Measurements from ENCODE around the gene ZHX3. TPM values are rescaled to one million over a fixed set of nuclear protein-coding genes. Genes with fewer than 3 reads are reported as not detected.

The ZHX3 gene
- total RNA-seq, 5 donors from 2014 or later (not counting 1 experiment from before 2014, with no cell fraction given), result 7.0 to 11.1 (median 10.5) TPM

- H3K4me3 Mint-ChIP-seq, result no peak overlapping the region
- H3K27me3 ChIP-seq (replicated peaks in 1 of 2; ENCODE audit: control insufficient read depth in 2 of 2, extremely low read depth in 1 of 2, insufficient read depth in 2 of 2, low read length in 1 of 2), result no peaks in the 10 kb centered on the region
- CTCF ChIA-PET, result no interaction called here
- H3K36me3 ChIP-seq (ENCODE audit: control insufficient read depth in 2 of 2, extremely low read depth in 1 of 2, insufficient read depth in 1 of 2, low read length in 1 of 2), result no peaks in the 10 kb centered on the region
- POLR2A ChIA-PET, result no interaction called here
- H3K27me3 Mint-ChIP-seq, result no peaks in the 10 kb centered on the region
- no peak overlapping the region for H3K27ac Mint-ChIP-seq
- peaks cover 3% of the 10 kb centered on the region for H3K36me3 Mint-ChIP-seq
- no peaks in the 10 kb centered on the region for H3K9me3 Mint-ChIP-seq
- H3K27ac ChIP-seq (ENCODE audit: low read length), result no peak overlapping the region
- H3K9me3 ChIP-seq, result no peaks in the 10 kb centered on the region
- no peak overlapping the region for H3K4me3 ChIP-seq (ENCODE audit: control insufficient read depth in 1 of 2, extremely low read depth in 1 of 2, low read length in 1 of 2)
- ATAC-seq (replicated peaks in 1 of 4) (no peak), DNase-seq (no peak)
- no peaks in the 10 kb centered on the region for H3K4me1 Mint-ChIP-seq
- no CpG with 5 or more reads among the region's 1 CpG for WGBS (ENCODE audit: insufficient coverage)
- no peaks in the 10 kb centered on the region for H3K4me1 ChIP-seq (ENCODE audit: control insufficient read depth in 1 of 2, extremely low read depth in 1 of 2, insufficient read depth in 2 of 2, low read length in 2 of 2)
These were observed 56.8 kb downstream of the ZHX3 start for GRCh38 chr20:41260734-41261220.

- H3K36me3 Mint-ChIP-seq, result peaks cover 3% of the 10 kb centered on the region
- ChIA-PET POLR2A (no interaction called here), CTCF (no interaction called here)
- no peaks in the 10 kb centered on the region for H3K27me3 Mint-ChIP-seq
- no peaks in the 10 kb centered on the region for H3K9me3 ChIP-seq
- no peaks in the 10 kb centered on the region for H3K36me3 ChIP-seq (ENCODE audit: control insufficient read depth in 2 of 2, extremely low read depth in 1 of 2, insufficient read depth in 1 of 2, low read length in 1 of 2)
- H3K4me3 Mint-ChIP-seq, result no peak overlapping the region
- no peak overlapping the region for H3K4me3 ChIP-seq (ENCODE audit: control insufficient read depth in 1 of 2, extremely low read depth in 1 of 2, low read length in 1 of 2)
- no peak for DNase-seq
- H3K9me3 Mint-ChIP-seq, result no peaks in the 10 kb centered on the region
- H3K4me1 Mint-ChIP-seq, result no peaks in the 10 kb centered on the region
- H3K27me3 ChIP-seq (replicated peaks in 1 of 2; ENCODE audit: control insufficient read depth in 2 of 2, extremely low read depth in 1 of 2, insufficient read depth in 2 of 2, low read length in 1 of 2), result no peaks in the 10 kb centered on the region
- H3K27ac ChIP-seq (ENCODE audit: low read length), result no peak overlapping the region
- H3K27ac Mint-ChIP-seq, result no peak overlapping the region
- H3K4me1 ChIP-seq (ENCODE audit: control insufficient read depth in 1 of 2, extremely low read depth in 1 of 2, insufficient read depth in 2 of 2, low read length in 2 of 2), result no peaks in the 10 kb centered on the region
- ATAC-seq (replicated peaks in 1 of 4), result no peak
These were observed 58.2 kb downstream of the ZHX3 start for GRCh38 chr20:41259309-41259708.

GRCh38 chr20:41258474-41258873 lies 59.1 kb downstream of the ZHX3 start:
- POLR2A ChIA-PET, result no interaction called here
- no CpG with 5 or more reads among the region's 3 CpGs for WGBS (ENCODE audit: insufficient coverage)

GRCh38 chr20:41256516-41256915 lies 61.0 kb downstream of the ZHX3 start:
- Mint-ChIP-seq H3K27me3 (no peaks in the 10 kb centered on the region), H3K27ac (no peak overlapping the region), H3K36me3 (peaks cover 3% of the 10 kb centered on the region), H3K4me1 (no peaks in the 10 kb centered on the region), H3K9me3 (no peaks in the 10 kb centered on the region), H3K4me3 (no peak overlapping the region)
- DNase-seq (no peak), ATAC-seq (replicated peaks in 1 of 4) (no peak)
- CTCF ChIA-PET, result interaction anchor here in 1 of 2 donors (1.1 kb wide), 1 partner anchor 14 kb away, joined by 4 read pairs; no protein-coding TSS in a partner anchor
- Histone ChIP-seq H3K9me3 (no peaks in the 10 kb centered on the region), H3K4me3 (ENCODE audit: control insufficient read depth in 1 of 2, extremely low read depth in 1 of 2, low read length in 1 of 2) (no peak overlapping the region), H3K4me1 (ENCODE audit: control insufficient read depth in 1 of 2, extremely low read depth in 1 of 2, insufficient read depth in 2 of 2, low read length in 2 of 2) (no peaks in the 10 kb centered on the region), H3K27ac (ENCODE audit: low read length) (no peak overlapping the region), H3K27me3 (replicated peaks in 1 of 2; ENCODE audit: control insufficient read depth in 2 of 2, extremely low read depth in 1 of 2, insufficient read depth in 2 of 2, low read length in 1 of 2) (no peaks in the 10 kb centered on the region), H3K36me3 (ENCODE audit: control insufficient read depth in 2 of 2, extremely low read depth in 1 of 2, insufficient read depth in 1 of 2, low read length in 1 of 2) (no peaks in the 10 kb centered on the region)
- WGBS (ENCODE audit: insufficient coverage), result 89% methylated on average over 3 of the region's 5 CpGs
- POLR2A ChIA-PET, result no interaction called here

More at GRCh38 chr20:41258474-41258873, 59.1 kb downstream of the ZHX3 start:
- H3K27me3 ChIP-seq (replicated peaks in 1 of 2; ENCODE audit: control insufficient read depth in 2 of 2, extremely low read depth in 1 of 2, insufficient read depth in 2 of 2, low read length in 1 of 2), result no peaks in the 10 kb centered on the region
- Mint-ChIP-seq H3K4me3 (no peak overlapping the region), H3K9me3 (no peaks in the 10 kb centered on the region), H3K27me3 (no peaks in the 10 kb centered on the region), H3K36me3 (peaks cover 3% of the 10 kb centered on the region), H3K4me1 (no peaks in the 10 kb centered on the region), H3K27ac (no peak overlapping the region)
- H3K36me3 ChIP-seq (ENCODE audit: control insufficient read depth in 2 of 2, extremely low read depth in 1 of 2, insufficient read depth in 1 of 2, low read length in 1 of 2), result no peaks in the 10 kb centered on the region
- DNase-seq (no peak), ATAC-seq (replicated peaks in 1 of 4) (no peak)
- CTCF ChIA-PET, result interaction anchor here in 1 of 2 donors (0.5 kb wide), 1 partner anchor 52 kb away, joined by 5 read pairs; no protein-coding TSS in a partner anchor
- H3K9me3 ChIP-seq, result no peaks in the 10 kb centered on the region
- no peak overlapping the region for H3K4me3 ChIP-seq (ENCODE audit: control insufficient read depth in 1 of 2, extremely low read depth in 1 of 2, low read length in 1 of 2)
- no peaks in the 10 kb centered on the region for H3K4me1 ChIP-seq (ENCODE audit: control insufficient read depth in 1 of 2, extremely low read depth in 1 of 2, insufficient read depth in 2 of 2, low read length in 2 of 2)
- H3K27ac ChIP-seq (ENCODE audit: low read length), result no peak overlapping the region

GRCh38 chr20:41255655-41256054 lies 61.9 kb downstream of the ZHX3 start:
- H3K36me3 ChIP-seq (ENCODE audit: control insufficient read depth in 2 of 2, extremely low read depth in 1 of 2, insufficient read depth in 1 of 2, low read length in 1 of 2), result no peaks in the 10 kb centered on the region
- H3K4me3 Mint-ChIP-seq, result no peak overlapping the region
- H3K27ac Mint-ChIP-seq, result no peak overlapping the region
- no peaks in the 10 kb centered on the region for H3K27me3 ChIP-seq (replicated peaks in 1 of 2; ENCODE audit: control insufficient read depth in 2 of 2, extremely low read depth in 1 of 2, insufficient read depth in 2 of 2, low read length in 1 of 2)
- no peak overlapping the region for H3K4me3 ChIP-seq (ENCODE audit: control insufficient read depth in 1 of 2, extremely low read depth in 1 of 2, low read length in 1 of 2)
- no peaks in the 10 kb centered on the region for H3K9me3 ChIP-seq
- peaks cover 3% of the 10 kb centered on the region for H3K36me3 Mint-ChIP-seq
- no peaks in the 10 kb centered on the region for H3K9me3 Mint-ChIP-seq
- H3K27ac ChIP-seq (ENCODE audit: low read length), result no peak overlapping the region
- WGBS (ENCODE audit: insufficient coverage), result 100% methylated on average over 1 of the region's 1 CpG
- DNase-seq, result no peak
- no peaks in the 10 kb centered on the region for H3K27me3 Mint-ChIP-seq
- peaks cover 0 to 7% (median 2%) of the 10 kb centered on the region in 3 donors for H3K4me1 Mint-ChIP-seq
- ChIA-PET CTCF (no interaction called here), POLR2A (interaction anchor here in 1 of 2 donors (0.6 kb wide), 1 partner anchor 67 kb away, joined by 3 read pairs; no protein-coding TSS in a partner anchor)
- no peaks in the 10 kb centered on the region for H3K4me1 ChIP-seq (ENCODE audit: control insufficient read depth in 1 of 2, extremely low read depth in 1 of 2, insufficient read depth in 2 of 2, low read length in 2 of 2)
- no peak for ATAC-seq (replicated peaks in 1 of 4)

- ATAC-seq (replicated peaks in 1 of 4) (no peak), DNase-seq (no peak)
- POLR2A ChIA-PET, result no interaction called here
- no peaks in the 10 kb centered on the region for H3K9me3 ChIP-seq
- Mint-ChIP-seq H3K9me3 (no peaks in the 10 kb centered on the region), H3K4me3 (no peak overlapping the region), H3K27ac (no peak overlapping the region), H3K4me1 (peaks cover 0 to 13% (median 8%) of the 10 kb centered on the region in 3 donors), H3K27me3 (no peaks in the 10 kb centered on the region), H3K36me3 (no peaks in the 10 kb centered on the region)
- WGBS (ENCODE audit: insufficient coverage), result 94% methylated on average over 2 of the region's 9 CpGs
- no peak overlapping the region for H3K27ac ChIP-seq (ENCODE audit: low read length)
- no peak overlapping the region for H3K4me3 ChIP-seq (ENCODE audit: control insufficient read depth in 1 of 2, extremely low read depth in 1 of 2, low read length in 1 of 2)
- H3K4me1 ChIP-seq (ENCODE audit: control insufficient read depth in 1 of 2, extremely low read depth in 1 of 2, insufficient read depth in 2 of 2, low read length in 2 of 2), result no peaks in the 10 kb centered on the region
- CTCF ChIA-PET, result no interaction called here
- H3K27me3 ChIP-seq (replicated peaks in 1 of 2; ENCODE audit: control insufficient read depth in 2 of 2, extremely low read depth in 1 of 2, insufficient read depth in 2 of 2, low read length in 1 of 2), result no peaks in the 10 kb centered on the region
- no peaks in the 10 kb centered on the region for H3K36me3 ChIP-seq (ENCODE audit: control insufficient read depth in 2 of 2, extremely low read depth in 1 of 2, insufficient read depth in 1 of 2, low read length in 1 of 2)
These were observed 67.9 kb downstream of the ZHX3 start for GRCh38 chr20:41249411-41250281.
